Memory B cell (primary cell): ENCODE data around the gene MTG1.

Experiments
- ATAC-seq: fragments of 150-1000 bp; cut with Tn5 transposase; 2 replicates; pipeline ENCODE4 v1.10.0; 2021; ENCODE audit warnings: low read depth, mild to moderate bottlenecking, moderate library complexity
- DNase-seq, 2 donors: peaks; one replicate each; pipeline ENCODE4 v3.0.0; 2022; ENCODE audit warnings: low spot score in 2 of 2
- H3K27ac Mint-ChIP-seq: one replicate; pipeline ENCODE4 v1.8.0; 2022; ENCODE audit warnings: mild to moderate bottlenecking, moderate library complexity, mixed read lengths
- H3K27me3 Mint-ChIP-seq: one replicate; pipeline ENCODE4 v1.8.0; 2022; ENCODE audit warnings: mixed read lengths
- H3K36me3 Mint-ChIP-seq: one replicate; pipeline ENCODE4 v1.8.0; 2022; ENCODE audit warnings: mild to moderate bottlenecking, mixed read lengths
- H3K4me1 Mint-ChIP-seq: one replicate; pipeline ENCODE4 v1.8.0; 2022; ENCODE audit warnings: mixed read lengths
- H3K4me3 Mint-ChIP-seq: one replicate; pipeline ENCODE4 v1.8.0; 2022; ENCODE audit warnings: mild to moderate bottlenecking, moderate library complexity, mixed read lengths
- H3K9me3 Mint-ChIP-seq: one replicate; pipeline ENCODE4 v1.8.0; 2022; ENCODE audit warnings: mixed read lengths

Gene MTG1, protein sequence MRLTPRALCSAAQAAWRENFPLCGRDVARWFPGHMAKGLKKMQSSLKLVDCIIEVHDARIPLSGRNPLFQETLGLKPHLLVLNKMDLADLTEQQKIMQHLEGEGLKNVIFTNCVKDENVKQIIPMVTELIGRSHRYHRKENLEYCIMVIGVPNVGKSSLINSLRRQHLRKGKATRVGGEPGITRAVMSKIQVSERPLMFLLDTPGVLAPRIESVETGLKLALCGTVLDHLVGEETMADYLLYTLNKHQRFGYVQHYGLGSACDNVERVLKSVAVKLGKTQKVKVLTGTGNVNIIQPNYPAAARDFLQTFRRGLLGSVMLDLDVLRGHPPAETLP

DNA sequence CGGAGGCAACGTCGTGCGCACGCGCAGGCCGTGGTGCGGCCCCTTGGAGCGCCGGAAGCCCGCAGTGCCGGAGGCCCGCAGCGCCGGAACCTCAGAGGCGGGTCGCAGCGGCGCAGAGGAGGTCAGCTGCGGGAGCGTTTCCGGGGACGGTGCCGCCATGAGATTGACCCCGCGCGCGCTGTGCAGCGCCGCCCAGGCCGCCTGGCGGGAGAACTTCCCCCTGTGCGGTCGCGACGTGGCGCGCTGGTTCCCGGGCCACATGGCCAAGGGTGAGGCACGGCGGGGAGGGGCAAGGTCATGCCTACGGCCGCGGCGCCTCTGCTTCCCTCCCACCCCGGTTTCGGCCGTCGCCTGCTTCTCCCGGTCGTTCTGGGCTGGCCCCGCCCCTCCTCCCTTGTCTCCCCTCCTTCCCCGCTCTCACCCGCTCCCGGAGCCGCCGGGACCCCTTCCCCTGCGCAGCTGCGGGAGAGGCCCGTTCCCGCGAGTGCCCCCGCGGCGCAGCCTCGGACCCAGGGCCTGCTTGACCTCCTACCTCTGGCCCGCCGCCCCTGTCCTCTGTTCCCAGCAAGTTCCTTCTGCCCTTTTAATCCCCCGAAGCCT lies at the start of gene MTG1:
Gene MTG1 (plus strand): TSS at position 94 of the 600 bp plus-strand sequence. CDS start 64 bp downstream, at position 158.
- H3K4me1 Mint-ChIP-seq, result peaks cover 43% of the 10 kb centered on the region
- no peaks in the 10 kb centered on the region for H3K9me3 Mint-ChIP-seq
- no peaks in the 10 kb centered on the region for H3K27me3 Mint-ChIP-seq
- peak within 1 kb of the TSS; percentile 89 for H3K4me3 Mint-ChIP-seq
- H3K27ac Mint-ChIP-seq, result peak within 1 kb of the TSS; percentile 84
- peaks cover 16% of the 10 kb centered on the region for H3K36me3 Mint-ChIP-seq
- peak; percentile 93 to 96 for DNase-seq
- ATAC-seq, result peak; percentile 65

DNA sequence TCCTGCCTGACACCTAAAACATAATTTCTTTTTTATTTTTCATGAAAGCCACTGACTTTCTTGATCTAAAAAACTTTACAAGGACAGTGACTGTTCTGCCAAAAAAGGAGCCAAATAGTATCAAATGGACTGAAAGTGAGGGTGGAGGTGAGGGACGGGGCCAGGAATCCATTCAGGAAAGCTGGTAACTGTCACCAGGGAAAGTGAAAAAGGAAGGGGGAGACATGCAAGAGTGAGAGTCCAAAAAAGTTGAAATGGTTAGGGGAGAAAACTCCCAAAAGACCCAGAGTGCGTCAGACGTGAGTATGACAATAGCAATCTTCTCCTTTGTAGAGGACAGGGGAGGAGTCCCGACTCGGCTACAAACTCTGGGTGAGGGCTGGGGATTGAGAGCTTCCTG lies 49.7 kb upstream of the MTG1 start:
- Mint-ChIP-seq H3K27me3 (peaks cover 23% of the 10 kb centered on the region), H3K4me3 (no peak overlapping the region), H3K4me1 (peaks cover 7% of the 10 kb centered on the region), H3K27ac (no peak overlapping the region), H3K36me3 (no peaks in the 10 kb centered on the region), H3K9me3 (peaks cover 2% of the 10 kb centered on the region)
- DNase-seq (no peak), ATAC-seq (no peak)

DNA sequence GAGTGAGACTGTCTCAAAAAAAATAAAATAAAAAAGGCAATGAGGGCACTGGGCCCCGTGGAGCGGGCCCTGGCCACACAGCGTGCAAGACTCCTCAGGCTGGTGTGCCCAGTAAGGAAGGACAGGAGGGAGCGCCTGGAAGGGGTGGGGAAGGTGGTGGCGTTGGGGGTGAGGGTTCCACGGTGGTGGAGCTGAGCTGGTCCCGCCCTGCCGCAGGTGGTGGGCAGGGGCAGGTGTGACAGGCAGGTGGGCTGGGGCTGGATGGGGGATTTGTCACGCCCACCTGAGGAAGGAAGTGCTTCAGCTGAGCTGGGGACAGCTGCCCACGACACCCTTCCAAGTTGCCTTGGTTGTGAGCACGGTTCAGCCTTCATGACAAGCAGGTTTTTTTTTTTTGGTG lies 47.5 kb upstream of the MTG1 start:
- peaks cover 2% of the 10 kb centered on the region for H3K9me3 Mint-ChIP-seq
- H3K4me1 Mint-ChIP-seq, result peaks cover 9% of the 10 kb centered on the region
- H3K4me3 Mint-ChIP-seq, result no peak overlapping the region
- no peaks in the 10 kb centered on the region for H3K36me3 Mint-ChIP-seq
- peaks cover 25% of the 10 kb centered on the region for H3K27me3 Mint-ChIP-seq
- DNase-seq (no peak), ATAC-seq (no peak)
- H3K27ac Mint-ChIP-seq, result no peak overlapping the region

DNA sequence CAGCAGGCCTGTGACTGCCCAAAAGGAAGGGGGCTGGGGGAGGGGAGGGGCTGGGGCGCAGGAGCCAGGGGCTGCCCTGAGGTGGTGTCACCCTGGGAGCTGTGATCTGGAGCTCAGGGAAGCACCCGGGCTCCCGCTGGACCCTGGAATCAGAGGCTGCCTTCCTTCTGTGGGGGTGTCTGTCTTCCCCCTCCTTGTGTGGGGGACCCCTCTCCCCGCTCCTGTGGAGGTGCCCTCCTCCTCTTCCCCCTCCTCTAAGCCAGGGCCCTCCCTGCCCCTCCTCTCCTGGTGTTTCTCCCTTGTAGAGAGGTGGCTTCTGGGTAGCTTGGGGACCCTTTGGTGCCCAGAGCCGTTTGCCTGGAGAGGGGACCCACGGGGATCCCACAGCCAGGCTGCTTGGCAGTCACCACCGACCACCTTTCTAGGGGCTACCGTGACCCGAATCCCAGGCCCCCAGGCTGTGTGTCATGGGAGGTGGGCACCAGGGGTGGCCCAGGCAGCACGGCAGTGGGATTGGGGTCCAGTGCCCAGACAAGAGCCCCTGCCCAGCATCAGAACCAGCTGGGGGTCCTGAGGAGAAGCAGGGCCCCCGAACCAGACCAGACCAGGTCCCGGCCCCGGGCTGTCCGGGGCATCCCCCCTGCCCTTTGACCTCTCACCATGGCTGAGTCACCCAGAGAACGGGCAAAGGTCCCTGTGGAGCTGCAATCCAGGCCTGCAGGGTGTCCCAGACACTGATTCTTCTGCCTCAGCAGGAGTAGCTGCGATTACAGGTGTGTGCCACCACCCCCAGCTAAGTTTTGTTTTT lies 46.0 kb upstream of the MTG1 start:
- Mint-ChIP-seq H3K36me3 (no peaks in the 10 kb centered on the region), H3K27me3 (peaks cover 19% of the 10 kb centered on the region), H3K4me1 (peaks cover 9% of the 10 kb centered on the region), H3K4me3 (no peak overlapping the region), H3K9me3 (peaks cover 2% of the 10 kb centered on the region), H3K27ac (no peak overlapping the region)
- DNase-seq, result no peak
- no peak for ATAC-seq

DNA sequence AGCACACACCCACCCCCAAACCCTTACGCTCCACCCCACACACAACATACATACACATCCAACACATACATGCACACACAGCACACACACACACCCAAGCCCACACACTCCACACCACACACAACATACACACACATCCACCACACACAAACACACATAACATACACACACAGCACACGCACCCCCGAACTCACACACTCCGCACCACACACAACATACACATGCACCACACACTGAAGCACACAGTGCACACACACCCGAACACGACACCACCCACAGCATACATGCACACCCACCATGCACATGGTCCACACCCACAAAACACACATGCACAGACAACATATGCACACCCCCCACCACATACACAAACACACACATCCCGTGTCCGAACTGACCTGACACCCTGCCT lies 44.8 kb upstream of the MTG1 start:
- no peak for ATAC-seq
- Mint-ChIP-seq H3K27ac (peak overlapping the region; percentile 1), H3K4me1 (peaks cover 9% of the 10 kb centered on the region), H3K36me3 (no peaks in the 10 kb centered on the region), H3K4me3 (no peak overlapping the region), H3K9me3 (peaks cover 2% of the 10 kb centered on the region), H3K27me3 (peaks cover 19% of the 10 kb centered on the region)
- no peak for DNase-seq

DNA sequence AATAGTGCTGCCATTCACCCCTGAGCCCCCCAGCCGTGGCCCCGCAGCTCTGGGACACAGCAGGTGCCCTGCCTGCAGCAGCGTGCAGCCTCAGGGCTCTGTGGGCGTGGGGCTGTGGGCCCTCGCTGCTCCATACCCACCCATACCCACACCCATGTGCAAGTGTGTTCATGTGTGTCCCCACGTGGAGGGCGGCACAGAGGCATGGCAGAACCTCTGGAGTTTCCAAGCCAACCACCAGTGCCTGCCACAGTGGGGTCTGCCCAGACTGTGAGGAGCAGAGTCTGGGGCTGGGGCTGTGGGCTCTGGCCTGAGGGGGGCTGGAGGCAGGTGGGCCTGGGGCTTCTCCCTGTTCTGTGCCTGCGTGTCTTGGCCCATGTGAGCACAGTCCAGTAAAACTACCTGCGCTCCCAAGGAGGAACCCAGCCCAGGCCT lies 44.4 kb upstream of the MTG1 start:
- H3K27me3 Mint-ChIP-seq, result peaks cover 18% of the 10 kb centered on the region
- peaks cover 2% of the 10 kb centered on the region for H3K9me3 Mint-ChIP-seq
- H3K4me1 Mint-ChIP-seq, result peaks cover 9% of the 10 kb centered on the region
- no peaks in the 10 kb centered on the region for H3K36me3 Mint-ChIP-seq
- no peak for DNase-seq
- ATAC-seq, result no peak
- H3K27ac Mint-ChIP-seq, result no peak overlapping the region
- no peak overlapping the region for H3K4me3 Mint-ChIP-seq

DNA sequence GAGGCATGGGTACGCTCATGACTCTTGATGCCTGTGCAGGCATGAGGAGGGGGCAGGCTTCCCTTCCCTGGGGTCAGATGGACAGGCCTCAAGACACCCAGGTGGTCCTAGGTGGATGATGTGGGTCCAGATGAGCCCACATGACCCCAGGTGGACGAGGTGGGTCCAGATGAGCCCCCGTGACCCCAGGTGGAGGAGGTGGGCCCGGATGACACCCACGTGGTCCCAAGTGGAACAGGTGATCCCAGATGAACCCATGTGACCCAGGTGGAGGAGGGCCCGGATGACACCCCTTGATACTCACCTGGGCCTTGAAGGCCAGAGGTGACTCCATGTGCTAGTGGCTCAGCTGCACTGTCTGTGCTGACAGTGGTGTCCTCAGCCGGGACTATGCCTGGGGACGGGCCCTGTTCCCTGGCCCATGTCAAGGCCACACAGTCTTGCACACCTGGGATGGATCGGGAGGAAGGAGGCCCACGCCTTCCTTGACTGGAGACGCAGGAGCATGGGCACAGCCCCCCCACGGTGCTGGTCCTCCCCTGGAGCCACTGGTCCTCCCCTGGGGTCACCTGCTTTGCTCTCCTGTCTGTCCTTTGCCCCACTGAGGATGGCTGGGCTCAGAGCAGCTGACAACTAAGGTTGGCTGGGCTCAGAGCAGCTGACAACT lies 43.5 kb upstream of the MTG1 start:
- no peak overlapping the region for H3K4me3 Mint-ChIP-seq
- DNase-seq (no peak), ATAC-seq (no peak)
- H3K9me3 Mint-ChIP-seq, result peaks cover 2% of the 10 kb centered on the region
- peaks cover 9% of the 10 kb centered on the region for H3K4me1 Mint-ChIP-seq
- no peaks in the 10 kb centered on the region for H3K36me3 Mint-ChIP-seq
- H3K27me3 Mint-ChIP-seq, result peaks cover 15% of the 10 kb centered on the region
- H3K27ac Mint-ChIP-seq, result no peak overlapping the region

DNA sequence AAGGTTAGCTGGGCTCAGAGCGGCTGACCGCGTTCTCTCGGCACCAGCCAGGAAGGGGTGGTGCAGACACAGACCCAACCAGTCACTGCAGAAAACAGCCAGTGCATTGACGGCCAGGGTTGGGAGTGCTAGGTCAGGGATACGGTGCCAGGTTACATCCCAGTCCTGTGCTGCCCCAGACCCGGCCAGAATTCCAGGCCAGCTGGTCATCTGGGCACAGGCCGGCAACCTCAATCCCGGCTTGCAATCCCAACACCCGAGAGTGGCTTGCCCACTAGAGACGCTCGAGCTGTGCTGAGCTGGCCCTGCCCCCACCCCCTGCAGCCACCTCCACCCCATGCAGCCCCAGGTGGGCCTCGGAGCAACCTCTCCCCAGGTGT lies 43.0 kb upstream of the MTG1 start:
- H3K27ac Mint-ChIP-seq, result no peak overlapping the region
- peaks cover 10% of the 10 kb centered on the region for H3K27me3 Mint-ChIP-seq
- peaks cover 2% of the 10 kb centered on the region for H3K9me3 Mint-ChIP-seq
- no peak for DNase-seq
- H3K4me1 Mint-ChIP-seq, result peaks cover 9% of the 10 kb centered on the region
- no peaks in the 10 kb centered on the region for H3K36me3 Mint-ChIP-seq
- H3K4me3 Mint-ChIP-seq, result no peak overlapping the region
- no peak for ATAC-seq

DNA sequence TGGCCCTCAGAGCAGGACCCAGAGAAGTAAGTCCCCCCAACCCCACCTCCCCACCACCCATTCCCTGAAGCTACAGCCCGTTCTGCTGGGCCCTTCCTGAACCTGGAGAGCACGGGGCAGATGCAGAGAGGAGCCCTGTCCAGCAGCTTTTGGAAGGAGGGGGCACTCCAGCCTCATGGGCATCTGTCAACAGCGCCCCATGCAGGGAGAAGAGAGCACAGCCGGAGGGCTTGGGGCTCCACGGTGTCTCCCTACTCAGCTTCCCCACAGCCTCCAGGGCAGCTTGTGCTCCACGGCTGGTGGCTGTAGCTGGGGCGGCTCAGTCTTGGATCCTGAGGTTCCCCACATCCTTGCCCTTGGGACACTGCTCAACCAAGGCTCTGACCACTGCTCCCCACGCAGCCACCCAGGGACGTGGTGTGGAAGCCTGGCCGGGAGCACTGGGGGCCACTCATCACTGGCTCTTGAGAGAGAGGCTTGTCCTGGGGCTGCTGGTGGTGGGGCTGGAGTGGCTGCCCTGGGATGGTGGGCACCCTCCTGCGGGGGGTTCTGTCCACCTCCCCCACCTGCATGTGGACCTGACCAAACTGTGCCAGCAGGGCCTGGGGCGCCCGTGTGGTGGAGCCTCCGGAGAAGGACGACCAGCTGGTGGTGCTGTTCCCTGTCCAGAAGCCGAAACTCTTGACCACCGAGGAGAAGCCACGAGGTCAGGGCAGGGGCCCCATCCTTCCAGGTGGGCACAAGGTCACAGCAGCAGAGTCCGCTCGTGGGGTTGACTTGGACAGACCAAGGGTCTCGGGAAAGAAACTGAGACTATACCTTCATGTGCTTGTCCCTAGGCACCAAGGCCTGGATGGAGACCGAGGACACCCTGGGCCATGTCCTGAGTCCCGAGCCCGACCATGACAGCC lies 42.3 kb upstream of the MTG1 start:
- peaks cover 2% of the 10 kb centered on the region for H3K9me3 Mint-ChIP-seq
- H3K36me3 Mint-ChIP-seq, result no peaks in the 10 kb centered on the region
- no peak overlapping the region for H3K27ac Mint-ChIP-seq
- H3K4me1 Mint-ChIP-seq, result peaks cover 8% of the 10 kb centered on the region
- H3K4me3 Mint-ChIP-seq, result no peak overlapping the region
- no peak for DNase-seq
- peaks cover 6% of the 10 kb centered on the region for H3K27me3 Mint-ChIP-seq
- ATAC-seq, result no peak

DNA sequence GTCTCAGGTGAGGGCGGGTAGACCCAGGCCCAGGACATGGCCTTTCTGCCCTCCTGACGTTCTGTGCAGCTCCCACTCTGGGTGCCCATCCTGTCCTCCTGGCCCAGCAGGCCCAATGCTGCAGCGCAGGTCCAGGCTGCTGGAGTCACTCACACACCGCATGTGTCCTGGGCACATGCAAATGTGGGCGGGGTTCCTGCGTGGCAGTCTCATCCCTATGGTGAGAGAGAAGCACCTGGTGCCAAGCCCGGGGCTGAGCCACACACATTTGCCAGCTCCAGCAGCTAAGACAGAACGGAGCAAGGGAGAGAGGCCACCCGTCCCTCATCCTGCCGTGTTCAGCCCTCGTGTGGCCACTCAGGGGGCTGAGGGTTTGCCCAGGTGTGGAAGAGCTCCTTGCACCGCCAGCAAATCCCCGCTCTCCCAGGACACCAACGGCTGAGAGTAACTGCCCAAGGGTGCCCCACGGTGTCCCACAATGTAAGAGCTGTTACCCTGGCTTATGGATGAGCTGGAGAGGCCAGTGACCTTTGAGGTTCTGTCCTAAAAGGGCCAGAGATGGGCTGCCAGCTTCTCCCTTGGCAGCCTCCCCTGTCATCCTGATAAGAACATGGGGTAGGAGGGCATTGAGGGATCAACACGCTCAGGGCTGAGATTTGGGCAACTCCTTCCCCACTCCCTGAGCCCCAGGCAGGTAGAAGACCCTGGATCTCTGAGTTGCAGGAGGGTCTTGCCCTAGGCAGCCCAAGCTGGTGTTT lies 40.6 kb upstream of the MTG1 start:
- H3K4me1 Mint-ChIP-seq, result peaks cover 8% of the 10 kb centered on the region
- DNase-seq (no peak), ATAC-seq (no peak)
- no peak overlapping the region for H3K27ac Mint-ChIP-seq
- no peaks in the 10 kb centered on the region for H3K36me3 Mint-ChIP-seq
- H3K27me3 Mint-ChIP-seq, result peaks cover 6% of the 10 kb centered on the region
- H3K9me3 Mint-ChIP-seq, result peaks cover 2% of the 10 kb centered on the region
- no peak overlapping the region for H3K4me3 Mint-ChIP-seq

DNA sequence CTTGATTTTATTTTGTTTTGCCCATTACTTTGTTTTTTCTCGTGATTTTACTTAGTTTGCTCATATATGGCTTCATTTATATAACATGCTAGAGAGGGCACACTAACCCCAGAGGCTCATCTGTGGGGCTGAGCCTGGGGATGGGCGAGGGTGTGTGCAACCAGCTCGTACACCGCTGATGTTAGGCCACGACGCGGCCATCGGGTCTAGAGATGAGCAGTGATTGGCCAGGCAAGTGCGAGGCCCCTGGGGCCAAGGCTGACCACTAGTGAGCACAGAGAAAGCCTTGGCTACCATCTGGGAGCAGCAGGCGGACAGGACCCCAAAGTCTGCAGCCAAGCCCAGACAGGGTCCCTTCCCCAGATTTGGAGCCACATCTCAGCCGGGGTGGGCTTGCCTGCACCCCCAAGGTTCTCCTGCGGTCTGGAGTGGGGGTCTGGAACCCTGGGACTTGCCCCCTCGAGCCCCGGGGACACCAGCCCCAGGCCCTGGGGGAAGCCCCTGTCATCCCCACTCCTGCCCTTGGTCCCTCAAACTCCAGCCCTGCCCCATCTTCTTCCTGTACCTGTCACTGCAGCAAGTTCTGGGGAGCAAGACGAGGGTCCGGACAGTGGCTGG lies 39.9 kb upstream of the MTG1 start:
- H3K4me1 Mint-ChIP-seq, result peaks cover 6% of the 10 kb centered on the region
- peaks cover 1% of the 10 kb centered on the region for H3K9me3 Mint-ChIP-seq
- no peak overlapping the region for H3K4me3 Mint-ChIP-seq
- ATAC-seq (no peak), DNase-seq (no peak)
- peaks cover 3% of the 10 kb centered on the region for H3K27me3 Mint-ChIP-seq
- no peak overlapping the region for H3K27ac Mint-ChIP-seq
- no peaks in the 10 kb centered on the region for H3K36me3 Mint-ChIP-seq

DNA sequence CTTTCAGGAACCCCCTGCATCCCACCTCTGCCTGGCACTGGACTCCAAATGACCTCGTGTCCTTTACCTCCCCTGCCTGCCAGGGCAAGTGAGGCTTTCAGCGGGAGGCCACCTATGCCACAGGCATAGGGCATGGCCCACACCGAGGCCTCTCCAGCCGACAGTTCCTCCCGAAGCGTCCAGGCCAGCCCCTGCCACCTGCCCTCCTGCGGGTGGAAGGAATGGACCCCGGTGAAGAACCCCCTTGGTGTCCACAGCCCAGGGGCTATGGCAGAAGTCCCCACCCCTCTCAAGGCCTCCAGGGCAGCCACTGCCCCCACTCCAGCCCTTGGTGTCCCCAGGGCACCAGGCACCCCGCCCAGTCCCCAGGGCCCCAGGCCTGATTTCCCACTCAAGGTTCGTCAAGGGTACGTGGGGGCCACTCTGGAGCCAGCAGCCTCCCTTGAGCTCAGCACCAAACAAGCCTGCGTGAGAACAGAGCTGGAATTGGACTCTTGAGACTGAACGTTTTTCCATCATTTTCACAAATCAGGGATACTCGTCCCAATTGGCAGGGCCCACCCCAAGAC lies 39.2 kb upstream of the MTG1 start:
- ATAC-seq, result no peak
- no peak for DNase-seq
- H3K27me3 Mint-ChIP-seq, result no peaks in the 10 kb centered on the region
- H3K27ac Mint-ChIP-seq, result no peak overlapping the region
- H3K4me1 Mint-ChIP-seq, result peaks cover 3% of the 10 kb centered on the region
- H3K36me3 Mint-ChIP-seq, result no peaks in the 10 kb centered on the region
- H3K4me3 Mint-ChIP-seq, result no peak overlapping the region
- no peaks in the 10 kb centered on the region for H3K9me3 Mint-ChIP-seq
